ENCODE results near the gene CDH16. TPM values are rescaled to one million over a fixed set of nuclear protein-coding genes. Genes with fewer than 3 reads are reported as not detected.
A peak's percentile ranks its signal among the peaks of the same experiment; 100 is the strongest.

The CDH16 gene
- total and polyA plus RNA-seq, 2 of the 13 experiments (the other 11 are each of a cell fraction or from before 2014, with no cell fraction given), result 2.7 to 3.9 TPM

GRCh38 chr16:66894948-66895688 is 23.6 kb downstream of the CDH16 start (continued):
- TF ChIP-seq ZNF619 (CRISPR knock-in tag; IDR thresholded peaks at IDR 0.05), result no peak
- peak; percentile 54; the same call in 1 of the 2 replicates for TF ChIP-seq ZNF788 (CRISPR knock-in tag; IDR thresholded peaks at IDR 0.05; ENCODE audit: borderline replicate concordance)
- no peak for TF ChIP-seq ZNF674 (CRISPR knock-in tag; IDR thresholded peaks at IDR 0.05; ENCODE audit: low read depth)
- peak; percentile 70; the same call in 1 of the 2 replicates for TF ChIP-seq KDM5B (CRISPR knock-in tag; IDR thresholded peaks at IDR 0.05; ENCODE audit: borderline replicate concordance)
- 0 out of 2 replicates have a peak, but pooled peaks have one; percentile 45 for TF ChIP-seq LRRFIP1 (CRISPR knock-in tag; conservative IDR thresholded peaks at IDR 0.05)
- no peak for TF ChIP-seq HMG20A (CRISPR knock-in tag; IDR thresholded peaks at IDR 0.05; ENCODE audit: borderline replicate concordance)
- TF ChIP-seq, protein P1, sequence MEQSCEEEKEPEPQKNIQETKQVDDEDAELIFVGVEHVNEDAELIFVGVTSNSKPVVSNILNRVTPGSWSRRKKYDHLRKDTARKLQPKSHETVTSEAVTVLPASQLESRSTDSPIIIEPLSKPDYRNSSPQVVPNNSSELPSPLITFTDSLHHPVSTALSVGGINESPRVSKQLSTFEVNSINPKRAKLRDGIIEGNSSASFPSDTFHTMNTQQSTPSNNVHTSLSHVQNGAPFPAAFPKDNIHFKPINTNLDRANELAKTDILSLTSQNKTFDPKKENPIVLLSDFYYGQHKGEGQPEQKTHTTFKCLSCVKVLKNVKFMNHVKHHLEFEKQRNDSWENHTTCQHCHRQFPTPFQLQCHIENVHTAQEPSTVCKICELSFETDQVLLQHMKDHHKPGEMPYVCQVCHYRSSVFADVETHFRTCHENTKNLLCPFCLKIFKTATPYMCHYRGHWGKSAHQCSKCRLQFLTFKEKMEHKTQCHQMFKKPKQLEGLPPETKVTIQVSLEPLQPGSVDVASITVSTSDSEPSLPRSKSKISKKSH (CRISPR knock-in tag; IDR thresholded peaks at IDR 0.05; ENCODE audit: borderline replicate concordance), result peak; percentile 55; the same call in 1 of the 2 replicates
- no peak for TF ChIP-seq TBP (CRISPR knock-in tag; IDR thresholded peaks at IDR 0.05)
- TF ChIP-seq, protein P2, sequence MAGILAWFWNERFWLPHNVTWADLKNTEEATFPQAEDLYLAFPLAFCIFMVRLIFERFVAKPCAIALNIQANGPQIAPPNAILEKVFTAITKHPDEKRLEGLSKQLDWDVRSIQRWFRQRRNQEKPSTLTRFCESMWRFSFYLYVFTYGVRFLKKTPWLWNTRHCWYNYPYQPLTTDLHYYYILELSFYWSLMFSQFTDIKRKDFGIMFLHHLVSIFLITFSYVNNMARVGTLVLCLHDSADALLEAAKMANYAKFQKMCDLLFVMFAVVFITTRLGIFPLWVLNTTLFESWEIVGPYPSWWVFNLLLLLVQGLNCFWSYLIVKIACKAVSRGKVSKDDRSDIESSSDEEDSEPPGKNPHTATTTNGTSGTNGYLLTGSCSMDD (CRISPR knock-in tag; IDR thresholded peaks at IDR 0.05), result no peak
- no peak for TF ChIP-seq ZFP36L2 (CRISPR knock-in tag; IDR thresholded peaks at IDR 0.05)
- no peak for TF ChIP-seq RXRB (CRISPR knock-in tag; IDR thresholded peaks at IDR 0.05; ENCODE audit: borderline replicate concordance)
- TF ChIP-seq KLF13 (CRISPR knock-in tag; IDR thresholded peaks at IDR 0.05), result no peak
- TF ChIP-seq FOXA1 (IDR thresholded peaks at IDR 0.05), result no peak
- TF ChIP-seq FOXA1 (CRISPR knock-in tag; IDR thresholded peaks at IDR 0.05), result 0 out of 2 replicates have a peak, but pooled peaks have one; percentile 15
- TF ChIP-seq, protein P3, sequence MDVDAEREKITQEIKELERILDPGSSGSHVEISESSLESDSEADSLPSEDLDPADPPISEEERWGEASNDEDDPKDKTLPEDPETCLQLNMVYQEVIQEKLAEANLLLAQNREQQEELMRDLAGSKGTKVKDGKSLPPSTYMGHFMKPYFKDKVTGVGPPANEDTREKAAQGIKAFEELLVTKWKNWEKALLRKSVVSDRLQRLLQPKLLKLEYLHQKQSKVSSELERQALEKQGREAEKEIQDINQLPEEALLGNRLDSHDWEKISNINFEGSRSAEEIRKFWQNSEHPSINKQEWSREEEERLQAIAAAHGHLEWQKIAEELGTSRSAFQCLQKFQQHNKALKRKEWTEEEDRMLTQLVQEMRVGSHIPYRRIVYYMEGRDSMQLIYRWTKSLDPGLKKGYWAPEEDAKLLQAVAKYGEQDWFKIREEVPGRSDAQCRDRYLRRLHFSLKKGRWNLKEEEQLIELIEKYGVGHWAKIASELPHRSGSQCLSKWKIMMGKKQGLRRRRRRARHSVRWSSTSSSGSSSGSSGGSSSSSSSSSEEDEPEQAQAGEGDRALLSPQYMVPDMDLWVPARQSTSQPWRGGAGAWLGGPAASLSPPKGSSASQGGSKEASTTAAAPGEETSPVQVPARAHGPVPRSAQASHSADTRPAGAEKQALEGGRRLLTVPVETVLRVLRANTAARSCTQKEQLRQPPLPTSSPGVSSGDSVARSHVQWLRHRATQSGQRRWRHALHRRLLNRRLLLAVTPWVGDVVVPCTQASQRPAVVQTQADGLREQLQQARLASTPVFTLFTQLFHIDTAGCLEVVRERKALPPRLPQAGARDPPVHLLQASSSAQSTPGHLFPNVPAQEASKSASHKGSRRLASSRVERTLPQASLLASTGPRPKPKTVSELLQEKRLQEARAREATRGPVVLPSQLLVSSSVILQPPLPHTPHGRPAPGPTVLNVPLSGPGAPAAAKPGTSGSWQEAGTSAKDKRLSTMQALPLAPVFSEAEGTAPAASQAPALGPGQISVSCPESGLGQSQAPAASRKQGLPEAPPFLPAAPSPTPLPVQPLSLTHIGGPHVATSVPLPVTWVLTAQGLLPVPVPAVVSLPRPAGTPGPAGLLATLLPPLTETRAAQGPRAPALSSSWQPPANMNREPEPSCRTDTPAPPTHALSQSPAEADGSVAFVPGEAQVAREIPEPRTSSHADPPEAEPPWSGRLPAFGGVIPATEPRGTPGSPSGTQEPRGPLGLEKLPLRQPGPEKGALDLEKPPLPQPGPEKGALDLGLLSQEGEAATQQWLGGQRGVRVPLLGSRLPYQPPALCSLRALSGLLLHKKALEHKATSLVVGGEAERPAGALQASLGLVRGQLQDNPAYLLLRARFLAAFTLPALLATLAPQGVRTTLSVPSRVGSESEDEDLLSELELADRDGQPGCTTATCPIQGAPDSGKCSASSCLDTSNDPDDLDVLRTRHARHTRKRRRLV (CRISPR knock-in tag; IDR thresholded peaks at IDR 0.05), result no peak
- no peak for TF ChIP-seq PITX1 (CRISPR knock-in tag; IDR thresholded peaks at IDR 0.05)
- TF ChIP-seq, protein P4, sequence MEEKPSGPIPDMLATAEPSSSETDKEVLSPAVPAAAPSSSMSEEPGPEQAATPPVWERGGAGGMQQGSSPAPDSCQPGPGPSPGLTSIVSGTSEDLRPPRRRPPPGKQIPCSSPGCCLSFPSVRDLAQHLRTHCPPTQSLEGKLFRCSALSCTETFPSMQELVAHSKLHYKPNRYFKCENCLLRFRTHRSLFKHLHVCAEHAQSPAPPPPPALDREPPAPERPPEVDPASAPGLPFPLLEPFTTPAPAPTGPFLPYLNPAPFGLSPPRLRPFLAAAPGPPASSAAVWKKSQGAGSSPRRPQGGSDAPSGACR (CRISPR knock-in tag; IDR thresholded peaks at IDR 0.05), result no peak
- TF ChIP-seq RAD21 (CRISPR knock-in tag; IDR thresholded peaks at IDR 0.05), result peak; percentile 99
- peak; percentile 99; the same call in 1 of the 2 replicates for TF ChIP-seq ZNF614 (CRISPR knock-in tag; IDR thresholded peaks at IDR 0.05; ENCODE audit: borderline replicate concordance)

All from HepG2 (cell line).